Activated naive CD4-positive, alpha-beta T cell treated with anti-CD3 and anti-CD28 coated beads, Interleukin-2, amount 50 U/mL, for 72 hours (primary cell): Measurements from ENCODE around the gene IFT122. TPM values are rescaled to one million over a fixed set of nuclear protein-coding genes. Genes with fewer than 3 reads are reported as not detected.
"Not testable (repeated sequence)": the region's sequence is repeated elsewhere in the genome, so short reads cannot be mapped to it uniquely, and the experiment has no call there.

Source experiments
- ATAC-seq, 2 donors: fragments of 150-1000 bp; cut with Tn5 transposase; 2 replicates each; pipeline ENCODE4 v1.10.0; 2021; ENCODE audit warnings: mild to moderate bottlenecking in 2 of 2, moderate library complexity in 2 of 2
- DNase-seq, 2 donors: peaks; one replicate each; pipeline ENCODE4 v3.0.0; 2021 to 2022; ENCODE audit warnings: low spot score in 2 of 2
- H3K27ac Mint-ChIP-seq, 2 donors: one replicate each; pipeline ENCODE4 v1.8.0; 2022; ENCODE audit warnings: mild to moderate bottlenecking in 2 of 2, mixed read lengths in 2 of 2
- H3K36me3 Mint-ChIP-seq, 2 donors: one replicate each; pipeline ENCODE4 v1.8.0; 2022; ENCODE audit warnings: mixed read lengths in 2 of 2
- H3K9me3 Mint-ChIP-seq, 2 donors: one replicate each; pipeline ENCODE4 v1.8.0; 2022; ENCODE audit warnings: mixed read lengths in 2 of 2
- total RNA-seq, 2 donors: library from RNA; stranded (reverse); gene quantifications; one replicate each; pipeline ENCODE4 v1.2.3, GENCODE V29; 2022

The IFT122 gene
- total RNA-seq, 2 donors from 2014 or later: 29.5 to 39.8 TPM

- Mint-ChIP-seq H3K27ac (peak overlapping the region in 1 of 2 donors; percentile 24), H3K9me3 (no peaks in the 10 kb centered on the region), H3K36me3 (no peaks in the 10 kb centered on the region)
- ATAC-seq (no peak), DNase-seq (no peak)
These were observed 27.4 kb upstream of the IFT122 start for GRCh38 chr3:129412542-129413198.

GRCh38 chr3:129413238-129413637, 26.8 kb upstream of the IFT122 start:
- H3K9me3 Mint-ChIP-seq, H3K36me3 Mint-ChIP-seq, H3K27ac Mint-ChIP-seq, DNase-seq, ATAC-seq: not testable (repeated sequence)

DNA sequence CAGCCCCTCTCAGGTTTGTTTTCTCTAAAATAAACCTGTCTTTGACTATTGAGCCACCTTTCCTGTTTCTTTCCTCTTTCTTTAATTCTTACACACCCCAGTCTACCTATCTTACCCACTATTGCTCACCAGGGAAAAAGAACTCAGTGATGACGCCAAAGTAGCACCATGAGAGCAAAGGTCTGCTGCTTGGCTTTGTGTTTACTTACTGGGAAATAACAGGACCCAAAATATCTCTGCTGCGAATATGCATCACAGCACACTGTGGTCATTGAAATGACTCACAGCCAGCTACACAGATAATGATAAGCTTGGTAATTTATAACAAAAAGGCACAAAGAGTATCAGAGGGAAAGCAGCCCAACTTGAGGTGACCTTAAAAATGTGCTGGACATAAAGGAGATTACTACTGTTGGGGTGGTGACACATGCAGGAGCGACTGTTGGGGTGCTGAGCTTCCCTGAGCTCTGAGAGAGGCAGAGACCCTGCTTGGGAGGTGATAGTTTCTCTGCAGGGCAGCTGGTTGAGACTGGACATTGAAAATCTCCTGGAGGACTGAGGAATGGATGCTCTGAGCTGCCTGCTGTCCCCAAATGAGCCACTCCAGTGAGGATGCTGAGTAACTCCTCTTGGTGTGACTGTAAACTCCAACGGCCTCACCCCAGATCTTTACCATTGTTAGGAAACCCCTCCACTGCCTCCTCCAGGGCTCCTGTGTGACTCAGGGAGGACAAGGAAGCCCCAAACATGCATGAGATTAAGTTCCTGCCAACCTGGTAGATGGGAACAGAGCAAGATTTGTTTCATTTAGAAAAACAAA, 26.1 kb upstream of the IFT122 start:
- DNase-seq: no peak
- ATAC-seq: peak; percentile 18 to 50
- H3K9me3 Mint-ChIP-seq: no peaks in the 10 kb centered on the region
- no peak overlapping the region for H3K27ac Mint-ChIP-seq
- no peaks in the 10 kb centered on the region for H3K36me3 Mint-ChIP-seq

DNA sequence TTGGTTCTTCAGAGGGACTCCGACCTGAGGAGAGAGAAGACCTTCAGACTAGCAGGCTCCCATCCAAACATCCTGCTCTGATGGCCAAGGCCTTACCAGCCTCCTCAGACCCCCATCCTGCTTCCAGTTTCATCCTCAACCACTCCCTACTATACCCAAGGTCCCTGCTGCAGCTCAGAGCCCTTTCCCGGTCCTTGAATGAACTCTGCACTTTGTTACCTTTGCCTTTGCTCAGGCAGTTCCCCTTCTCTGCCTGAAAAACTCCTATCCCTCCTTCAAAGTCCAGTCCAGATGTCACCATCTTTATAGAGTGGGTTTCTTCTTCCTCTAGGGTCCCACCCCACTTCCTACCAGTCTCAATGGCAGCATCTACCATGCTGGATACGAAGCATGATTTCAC, 24.6 kb upstream of the IFT122 start:
- H3K36me3 Mint-ChIP-seq: no peaks in the 10 kb centered on the region
- H3K27ac Mint-ChIP-seq: peak overlapping the region in 1 of 2 donors; percentile 4
- DNase-seq: no peak
- H3K9me3 Mint-ChIP-seq: no peaks in the 10 kb centered on the region
- ATAC-seq: no peak

GRCh38 chr3:129415830-129416229, 24.2 kb upstream of the IFT122 start:
- DNase-seq (no peak), ATAC-seq (no peak)
- H3K36me3 Mint-ChIP-seq: peaks cover 0 to 2% of the 10 kb centered on the region in 2 donors
- H3K9me3 Mint-ChIP-seq: no peaks in the 10 kb centered on the region
- H3K27ac Mint-ChIP-seq: no peak overlapping the region

- H3K27ac Mint-ChIP-seq: no peak overlapping the region
- H3K9me3 Mint-ChIP-seq: no peaks in the 10 kb centered on the region
- H3K36me3 Mint-ChIP-seq: peaks cover 0 to 7% of the 10 kb centered on the region in 2 donors
- DNase-seq (no peak), ATAC-seq (no peak)
These were observed 23.6 kb upstream of the IFT122 start for GRCh38 chr3:129416415-129416814.

DNA sequence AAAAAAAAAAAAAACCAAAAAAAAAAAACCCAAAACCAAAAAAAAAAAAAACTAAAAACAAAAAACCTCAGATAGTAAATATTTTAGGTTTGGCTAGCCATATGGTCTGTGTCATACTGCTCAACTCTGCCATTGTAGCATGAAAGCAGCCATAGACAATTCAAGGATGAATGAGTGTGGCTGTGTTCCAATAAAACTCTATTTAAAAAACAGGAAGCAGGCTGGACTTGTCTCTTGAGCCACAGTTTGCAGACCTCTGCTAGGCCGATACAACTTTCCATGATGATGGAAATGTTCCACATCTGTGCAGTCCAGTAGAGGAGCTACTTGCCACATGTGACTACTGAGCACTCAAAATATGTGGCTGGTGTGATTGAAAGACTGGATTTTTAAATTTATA, 22.7 kb upstream of the IFT122 start:
- H3K36me3 Mint-ChIP-seq: peaks cover 0 to 9% of the 10 kb centered on the region in 2 donors
- no peak overlapping the region for H3K27ac Mint-ChIP-seq
- no peak for DNase-seq
- no peak for ATAC-seq
- no peaks in the 10 kb centered on the region for H3K9me3 Mint-ChIP-seq

GRCh38 chr3:129418041-129418973, 21.7 kb upstream of the IFT122 start:
- no peak for DNase-seq
- no peaks in the 10 kb centered on the region for H3K9me3 Mint-ChIP-seq
- ATAC-seq: no peak
- H3K36me3 Mint-ChIP-seq: peaks cover 0 to 9% of the 10 kb centered on the region in 2 donors
- H3K27ac Mint-ChIP-seq: no peak overlapping the region

- no peak overlapping the region for H3K27ac Mint-ChIP-seq
- DNase-seq (no peak), ATAC-seq (no peak)
- H3K36me3 Mint-ChIP-seq: peaks cover 0 to 17% of the 10 kb centered on the region in 2 donors
- peaks cover 0 to 7% of the 10 kb centered on the region in 2 donors for H3K9me3 Mint-ChIP-seq
These were observed 20.5 kb upstream of the IFT122 start for GRCh38 chr3:129419476-129419875.

DNA sequence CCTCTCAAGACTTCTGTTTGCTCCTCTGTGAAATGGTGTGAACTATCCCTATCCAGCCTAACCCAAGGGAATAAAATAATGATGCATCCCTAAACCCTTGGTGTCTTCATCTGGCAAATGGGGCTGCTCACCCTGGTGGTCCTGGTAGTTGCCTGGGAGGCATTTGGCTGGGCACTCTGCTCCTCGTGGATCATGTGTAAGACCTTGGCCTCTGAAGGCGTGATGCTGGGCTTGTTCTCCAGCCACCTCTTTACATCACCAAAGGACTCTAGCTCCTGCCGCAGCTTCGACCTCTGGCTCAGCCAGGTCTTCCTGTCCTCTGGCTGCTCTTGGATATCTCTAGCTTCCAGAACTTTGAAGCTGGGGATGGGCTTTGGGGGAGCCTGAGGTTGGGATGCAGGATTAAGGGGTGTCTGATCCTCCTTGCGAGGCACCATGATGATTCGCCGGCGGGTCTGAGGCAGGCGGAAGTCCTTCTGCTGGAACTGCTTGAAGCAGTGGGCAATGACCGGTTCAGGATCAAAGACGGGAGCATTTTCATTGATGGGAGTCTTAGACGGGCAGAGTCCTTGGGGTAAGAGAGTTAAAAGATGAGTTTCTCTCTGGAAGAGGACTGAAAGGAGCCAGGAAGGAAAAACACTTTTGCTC, 18.7 kb upstream of the IFT122 start:
- peaks cover 0 to 8% of the 10 kb centered on the region in 2 donors for H3K9me3 Mint-ChIP-seq
- no peak overlapping the region for H3K27ac Mint-ChIP-seq
- DNase-seq (no peak), ATAC-seq (no peak)
- peaks cover 0 to 17% of the 10 kb centered on the region in 2 donors for H3K36me3 Mint-ChIP-seq

DNA sequence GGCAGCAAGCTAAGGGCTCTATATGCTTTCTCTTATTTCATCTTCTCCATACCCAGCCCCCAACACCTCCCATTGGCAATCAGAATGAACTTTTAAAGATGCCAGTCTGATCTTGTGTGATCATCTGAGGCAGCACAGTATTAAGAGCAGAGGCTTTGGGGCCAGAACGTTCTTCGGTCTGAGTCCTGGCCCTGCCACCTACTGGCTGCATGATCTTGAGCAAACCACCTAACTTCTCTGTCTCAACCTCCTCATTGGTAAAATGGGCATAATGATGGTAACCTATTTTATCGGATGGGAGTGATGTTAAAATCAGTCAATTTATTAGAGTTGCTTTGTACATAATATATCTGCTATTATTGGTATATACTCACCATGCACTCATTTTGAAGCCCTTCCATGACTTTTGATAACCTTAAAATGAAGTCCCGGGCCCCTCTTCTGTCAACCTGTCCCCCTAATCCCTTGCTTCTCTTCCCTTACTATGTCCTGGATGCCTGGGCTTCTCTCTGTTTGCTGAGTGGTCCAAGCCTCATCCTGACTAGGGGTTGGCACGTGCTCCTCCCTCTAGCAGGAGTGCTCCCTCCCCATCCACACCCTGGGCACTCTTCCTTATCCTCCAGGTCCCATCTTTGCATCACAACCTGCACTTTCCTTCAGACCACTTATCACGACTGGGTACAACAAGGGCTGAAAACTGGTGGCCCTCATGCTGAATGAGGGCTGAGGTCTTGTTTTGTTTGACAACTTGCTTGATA, 17.9 kb upstream of the IFT122 start:
- DNase-seq (no peak), ATAC-seq (no peak)
- peaks cover 0 to 8% of the 10 kb centered on the region in 2 donors for H3K9me3 Mint-ChIP-seq
- H3K27ac Mint-ChIP-seq: no peak overlapping the region
- H3K36me3 Mint-ChIP-seq: peaks cover 0 to 17% of the 10 kb centered on the region in 2 donors

- peaks cover 0 to 8% of the 10 kb centered on the region in 2 donors for H3K9me3 Mint-ChIP-seq
- ATAC-seq: no peak
- H3K27ac Mint-ChIP-seq: no peak overlapping the region
- peaks cover 0 to 17% of the 10 kb centered on the region in 2 donors for H3K36me3 Mint-ChIP-seq
- DNase-seq: no peak
These were observed 17.1 kb upstream of the IFT122 start for GRCh38 chr3:129422897-129423296.

DNA sequence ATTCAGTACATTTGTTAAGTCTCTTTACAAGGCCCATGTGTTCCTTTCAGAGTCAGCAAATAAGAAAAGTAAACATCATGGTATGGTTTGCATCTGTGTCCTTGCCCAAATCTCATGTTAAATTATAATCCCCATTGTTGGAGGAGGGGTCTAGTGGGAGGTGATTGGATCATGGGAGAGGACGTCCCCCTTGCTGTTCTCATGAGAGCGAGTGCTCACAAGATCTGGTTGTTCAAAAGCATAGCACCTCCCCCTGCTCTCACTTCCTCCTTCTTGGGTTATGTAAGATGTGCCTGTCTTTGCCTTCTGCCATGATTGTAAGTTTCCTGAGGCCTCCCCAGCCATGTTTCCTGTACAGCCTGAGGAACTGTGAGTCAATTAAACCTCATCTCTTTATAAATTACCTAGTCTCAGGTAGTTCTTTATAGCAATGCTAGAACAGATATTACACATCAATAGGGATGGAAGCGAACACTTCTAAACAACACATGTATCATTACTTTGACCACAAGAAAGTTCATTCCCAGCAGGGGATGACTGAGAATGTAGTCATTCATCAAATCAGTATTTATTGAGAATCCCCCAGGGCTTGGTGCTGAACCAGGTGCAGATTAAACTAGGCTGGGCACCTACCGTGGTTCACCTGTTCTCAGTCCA, 15.7 kb upstream of the IFT122 start:
- peaks cover 0 to 8% of the 10 kb centered on the region in 2 donors for H3K9me3 Mint-ChIP-seq
- peaks cover 0 to 17% of the 10 kb centered on the region in 2 donors for H3K36me3 Mint-ChIP-seq
- ATAC-seq (peak; percentile 57 to 81), DNase-seq (peak in 1 of 2 donors; percentile 37)
- peak overlapping the region; percentile 49 to 93 for H3K27ac Mint-ChIP-seq

DNA sequence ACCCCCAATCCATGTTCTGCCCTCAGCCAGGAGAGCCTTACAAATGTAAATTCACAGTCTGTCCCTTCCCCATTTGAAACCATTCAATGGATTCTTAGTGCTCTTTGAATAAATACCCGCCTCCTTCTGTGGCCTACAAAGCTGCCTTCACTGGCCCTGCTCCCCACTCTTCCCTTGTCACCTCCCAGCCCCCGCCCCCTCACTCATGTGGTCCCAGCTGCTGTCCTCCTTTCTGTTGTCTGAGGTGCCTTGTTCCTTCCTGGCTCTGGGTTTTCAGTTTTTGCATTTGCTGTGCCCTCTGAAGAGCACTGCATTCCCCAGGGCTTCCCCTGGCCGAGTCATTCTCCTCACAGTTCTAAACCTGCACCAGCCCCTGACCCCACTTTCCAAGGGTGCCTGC, 14.8 kb upstream of the IFT122 start:
- H3K36me3 Mint-ChIP-seq: peaks cover 0 to 17% of the 10 kb centered on the region in 2 donors
- ATAC-seq: peak in 1 of 2 donors; percentile 12
- no peak for DNase-seq
- peaks cover 0 to 8% of the 10 kb centered on the region in 2 donors for H3K9me3 Mint-ChIP-seq
- H3K27ac Mint-ChIP-seq: peak overlapping the region; percentile 49 to 88

- no peak for ATAC-seq
- H3K9me3 Mint-ChIP-seq: peaks cover 0 to 8% of the 10 kb centered on the region in 2 donors
- DNase-seq: no peak
- peaks cover 0 to 17% of the 10 kb centered on the region in 2 donors for H3K36me3 Mint-ChIP-seq
- peak overlapping the region; percentile 49 to 88 for H3K27ac Mint-ChIP-seq
These were observed 14.4 kb upstream of the IFT122 start for GRCh38 chr3:129425619-129426018.
